ENCODE results near the gene POT1.

The POT1 gene

DNA sequence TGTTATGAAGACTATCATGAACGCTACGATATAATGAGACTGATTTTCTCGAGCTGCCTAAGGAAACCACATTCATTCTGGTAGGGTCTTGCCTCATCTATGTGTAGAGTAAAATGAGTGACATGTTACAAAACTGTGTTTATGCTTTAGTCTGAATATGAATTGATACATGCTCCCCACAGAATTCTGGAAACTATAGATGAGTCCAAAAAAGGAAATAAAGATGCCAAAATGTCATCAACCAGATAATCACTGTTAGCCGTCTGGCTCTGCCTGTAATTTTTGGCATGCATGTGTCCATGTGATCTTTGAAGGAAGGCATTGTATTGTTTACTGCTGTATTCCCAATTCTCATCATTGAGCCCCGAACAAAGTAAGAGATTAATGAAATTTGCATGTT lies 121.4 kb downstream of the POT1 start:
- DNase-seq (ENCODE audit: low read depth in 2 of 2) = no peak

GRCh38 chr7:124801330-124801895 lies 128.2 kb downstream of the POT1 start:
- DNase-seq (ENCODE audit: low read depth in 2 of 2) = no peak

- no peak for DNase-seq (ENCODE audit: low read depth in 2 of 2)
These were observed 129.2 kb downstream of the POT1 start for GRCh38 chr7:124800386-124800785.

DNA sequence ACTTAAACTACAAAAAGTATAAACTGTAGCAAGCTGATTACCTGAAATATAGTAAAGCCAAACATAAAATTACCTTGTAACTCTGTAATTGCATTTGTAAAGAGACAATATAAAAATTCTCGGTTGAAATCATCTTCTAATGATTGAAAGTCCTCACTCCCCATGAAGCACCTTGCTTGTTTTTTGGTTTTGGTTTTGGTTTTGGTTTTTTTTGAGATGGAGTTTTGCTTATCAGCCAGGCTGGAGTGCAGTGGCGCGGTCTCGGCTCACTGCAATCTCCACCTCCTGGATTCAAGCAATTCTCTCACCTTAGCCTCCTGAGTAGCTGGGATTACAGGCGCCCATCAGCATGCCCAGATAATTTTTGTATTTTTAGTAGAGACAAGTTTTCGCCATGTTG lies 130.2 kb downstream of the POT1 start:
- DNase-seq (ENCODE audit: low read depth in 2 of 2) = no peak

GRCh38 chr7:124796771-124797170 lies 132.9 kb downstream of the POT1 start:
- DNase-seq (ENCODE audit: low read depth in 2 of 2) = no peak

- DNase-seq (ENCODE audit: low read depth in 2 of 2) = no peak
These were observed 136.9 kb downstream of the POT1 start for GRCh38 chr7:124792696-124793095.

- DNase-seq (ENCODE audit: low read depth in 2 of 2) = no peak
These were observed 137.6 kb downstream of the POT1 start for GRCh38 chr7:124792002-124792401.

- no peak for DNase-seq (ENCODE audit: low read depth in 2 of 2)
These were observed 138.2 kb downstream of the POT1 start for GRCh38 chr7:124791426-124791825.

DNA sequence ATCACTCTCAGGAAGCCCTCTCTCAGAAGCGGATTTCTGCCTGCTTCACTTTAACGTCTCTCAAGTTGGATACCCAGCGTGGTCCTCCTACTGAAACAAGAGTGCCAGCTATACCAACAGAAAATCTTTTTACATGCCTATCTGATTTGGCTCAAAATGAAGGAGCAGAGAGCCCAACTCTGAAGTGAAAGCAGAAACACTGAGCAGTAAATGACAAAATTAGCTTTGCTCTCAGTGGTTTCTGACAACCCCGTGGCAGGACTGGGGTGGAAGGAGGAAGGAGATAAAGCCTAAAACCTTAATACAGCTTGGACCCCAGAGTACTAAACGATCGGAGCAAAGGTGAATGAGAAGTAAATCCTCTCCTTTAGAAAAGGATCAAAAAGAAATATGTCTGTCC lies 139.0 kb downstream of the POT1 start:
- DNase-seq (ENCODE audit: low read depth in 2 of 2) = no peak

DNA sequence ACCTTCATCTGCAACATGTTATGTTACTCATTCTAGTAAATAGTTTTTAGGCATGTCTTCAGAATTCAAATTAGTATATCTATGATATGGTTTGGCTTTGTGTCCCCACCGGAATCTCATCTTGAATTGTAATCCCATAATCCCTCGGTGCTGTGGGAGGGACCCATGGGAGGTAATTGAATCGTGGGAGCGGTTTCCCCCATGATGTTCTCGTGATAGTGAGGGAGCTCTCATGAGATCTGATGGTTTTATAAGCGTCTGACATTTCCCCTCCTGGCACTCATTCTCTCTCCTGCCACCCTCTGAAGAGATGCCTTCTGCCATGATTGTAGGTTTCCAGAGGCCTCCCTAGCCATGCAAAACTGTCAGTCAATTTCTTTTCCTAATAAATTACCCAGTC lies 143.6 kb downstream of the POT1 start:
- no peak for DNase-seq (ENCODE audit: low read depth in 2 of 2)

GRCh38 chr7:124784879-124785818 lies 144.5 kb downstream of the POT1 start:
- DNase-seq (ENCODE audit: low read depth in 2 of 2) = no peak

DNA sequence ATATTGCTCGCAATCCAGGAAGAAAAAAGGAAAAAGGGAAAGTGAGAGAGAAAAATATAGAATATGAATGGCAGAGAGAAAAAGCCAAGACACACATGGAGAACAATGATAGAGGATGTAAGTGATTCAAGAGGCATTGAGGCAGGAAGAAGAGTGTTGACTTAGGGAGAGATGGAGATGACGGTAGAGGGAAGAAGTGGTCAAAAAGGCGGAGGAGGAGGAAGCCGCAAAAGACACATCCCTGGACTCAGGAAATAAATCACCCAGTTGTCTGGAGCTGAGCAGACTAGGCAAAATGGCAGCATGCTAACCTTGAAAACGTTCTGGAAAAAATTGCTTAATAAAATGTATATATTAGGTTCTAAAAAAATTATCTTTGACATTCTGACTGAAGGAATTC lies 146.4 kb downstream of the POT1 start:
- DNase-seq (ENCODE audit: low read depth in 2 of 2) = no peak

DNA sequence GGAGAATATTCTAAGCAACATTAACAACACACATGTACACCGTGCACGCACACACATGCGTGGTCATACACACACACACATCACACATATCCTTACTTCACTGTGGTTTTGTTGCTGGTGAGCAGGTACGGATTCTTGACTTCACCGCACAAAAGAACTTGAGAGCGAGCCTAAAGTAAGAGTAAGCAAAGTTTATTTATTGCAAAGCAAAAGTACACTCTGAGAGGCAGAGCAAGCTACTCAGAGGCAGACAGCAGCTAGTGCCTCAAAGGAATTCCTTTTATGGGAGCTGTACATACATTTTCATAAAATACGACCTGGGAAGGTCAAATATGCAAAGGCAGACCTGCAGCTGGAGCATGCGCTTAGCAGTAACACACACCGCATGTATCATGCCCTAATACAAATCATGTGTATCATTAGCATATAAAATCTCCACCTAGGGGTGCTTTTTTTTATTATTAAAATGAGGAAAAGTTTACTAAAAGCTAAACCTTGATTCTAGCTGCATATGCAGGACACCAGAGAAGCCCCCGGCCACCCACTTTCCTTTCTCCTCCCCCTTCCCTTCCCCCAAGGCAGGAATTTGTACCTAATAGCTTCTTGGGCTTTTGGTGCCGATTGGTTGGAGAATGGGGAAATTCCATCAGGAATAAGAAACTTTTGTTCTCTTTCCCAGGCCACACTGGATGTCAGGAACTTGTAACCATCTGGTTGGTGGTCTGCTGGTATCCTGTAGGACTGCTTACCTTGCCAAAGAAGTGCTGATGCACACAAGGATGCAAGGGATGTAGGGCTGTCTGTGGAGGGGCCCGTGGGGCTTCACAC lies 147.5 kb downstream of the POT1 start:
- no peak for DNase-seq (ENCODE audit: low read depth in 2 of 2)

DNA sequence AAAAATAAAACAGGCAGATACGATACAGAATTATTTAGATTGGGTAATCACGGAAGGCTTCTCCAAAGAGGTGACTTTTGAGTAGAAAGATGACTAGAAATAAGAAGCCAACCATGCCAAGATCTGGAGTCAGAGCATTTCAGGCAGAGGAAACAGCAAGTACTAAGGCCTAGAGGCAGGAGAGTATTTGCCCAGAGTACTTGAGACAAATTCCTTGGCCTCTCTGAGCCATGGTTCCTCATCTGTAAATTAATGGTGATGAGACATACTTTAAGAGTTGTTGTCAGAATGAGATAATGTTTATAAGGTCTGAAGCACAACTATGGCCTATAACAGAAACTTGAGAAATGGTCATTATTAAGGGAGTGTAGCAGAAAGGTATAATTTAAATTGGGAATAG lies 148.2 kb downstream of the POT1 start:
- DNase-seq (ENCODE audit: low read depth in 2 of 2) = no peak

DNA sequence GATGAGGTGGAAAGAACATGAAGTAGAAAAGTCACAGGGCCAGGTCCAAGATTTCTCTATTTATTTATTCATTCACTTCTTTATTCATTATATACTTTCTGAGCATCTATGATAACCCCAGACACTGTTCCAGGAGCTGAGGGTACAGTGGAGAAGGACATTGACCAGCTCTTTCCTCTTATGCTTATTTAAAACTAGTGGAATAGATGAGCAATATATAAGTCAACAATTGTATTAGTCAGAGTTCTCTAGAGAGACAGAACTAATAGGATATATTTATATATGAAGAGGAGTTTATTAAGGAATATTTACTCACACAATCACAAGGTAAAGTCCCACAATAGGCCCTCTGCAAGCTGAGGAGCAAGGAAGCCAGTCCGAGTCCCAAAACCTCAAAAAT lies 149.0 kb downstream of the POT1 start:
- DNase-seq (ENCODE audit: low read depth in 2 of 2) = no peak

GRCh38 chr7:124780056-124780455 lies 149.6 kb downstream of the POT1 start:
- no peak for DNase-seq (ENCODE audit: low read depth in 2 of 2)

GRCh38 chr7:124779620-124780019 lies 150.0 kb downstream of the POT1 start:
- DNase-seq (ENCODE audit: low read depth in 2 of 2) = no peak

DNA sequence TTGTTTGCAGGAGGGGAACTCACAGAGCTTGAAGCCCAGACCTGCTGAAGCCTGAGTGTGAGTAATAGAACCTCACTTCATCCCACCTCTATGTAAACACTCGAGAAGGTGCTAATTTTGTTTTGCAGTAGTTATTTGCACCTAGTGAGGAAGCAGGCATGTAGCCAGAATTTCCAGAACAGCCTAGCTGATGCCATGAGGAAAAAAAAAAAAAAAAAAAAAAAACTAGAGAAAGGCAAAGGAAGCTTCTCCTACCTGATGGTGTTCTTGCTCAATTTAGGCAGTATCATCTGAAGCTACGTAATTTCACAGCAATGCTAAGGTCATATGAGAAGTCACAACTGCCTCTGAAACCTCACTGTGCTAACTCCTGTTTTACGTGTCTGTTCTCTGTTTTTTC lies 150.4 kb downstream of the POT1 start:
- DNase-seq (ENCODE audit: low read depth in 2 of 2) = no peak

- no peak for DNase-seq (ENCODE audit: low read depth in 2 of 2)
These were observed 152.4 kb downstream of the POT1 start for GRCh38 chr7:124777268-124777667.

- no peak for DNase-seq (ENCODE audit: low read depth in 2 of 2)
These were observed 153.5 kb downstream of the POT1 start for GRCh38 chr7:124776153-124776552.

DNA sequence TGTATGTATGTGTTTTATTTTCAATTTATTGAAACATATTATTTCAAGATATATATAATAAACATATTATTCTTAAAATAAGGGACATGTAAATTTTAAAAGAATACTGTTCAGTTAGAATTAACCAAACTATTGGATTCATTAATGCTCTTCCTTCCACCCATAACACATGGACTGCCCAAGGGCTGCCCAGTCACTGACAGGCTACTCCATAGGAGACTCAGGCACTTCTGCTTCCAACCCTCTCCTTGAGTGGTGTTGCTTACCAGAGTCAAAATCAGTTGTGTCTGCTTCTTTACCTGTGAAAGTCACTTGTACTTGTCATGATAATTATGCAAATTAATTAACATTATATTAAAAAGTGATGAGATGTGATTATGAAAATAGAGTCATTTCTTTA lies 154.2 kb downstream of the POT1 start:
- DNase-seq (ENCODE audit: low read depth in 2 of 2) = no peak

- DNase-seq (ENCODE audit: low read depth in 2 of 2) = no peak
These were observed 155.7 kb downstream of the POT1 start for GRCh38 chr7:124773938-124774337.

- DNase-seq (ENCODE audit: low read depth in 2 of 2) = no peak
These were observed 156.3 kb downstream of the POT1 start for GRCh38 chr7:124773339-124773738.

Measured in activated CD4-positive, alpha-beta T cell treated with anti-CD3 and anti-CD28 coated beads for 24 hours (primary cell).